Measurements from ENCODE around the gene NKIRAS1.

Gene NKIRAS1

GRCh38 chr3:23916886-23917678 is at the start of gene NKIRAS1, which contains the start of gene RPL15:
NKIRAS1 (minus strand) TSS chr3:23916990; CDS start chr3:23910904, 6,086 bp downstream.
RPL15 (plus strand) TSS chr3:23917132; CDS start chr3:23917860, 728 bp downstream.
- peak; percentile 94 for DNase-seq

GRCh38 chr3:23966328-23966727 is 49.5 kb upstream of the NKIRAS1 start:
- no peak for DNase-seq

GRCh38 chr3:23964537-23965235 is 47.9 kb upstream of the NKIRAS1 start:
- DNase-seq: no peak

GRCh38 chr3:23961913-23962312 is 45.1 kb upstream of the NKIRAS1 start:
- DNase-seq: no peak

GRCh38 chr3:23961066-23961465 is 44.3 kb upstream of the NKIRAS1 start:
- DNase-seq: no peak

GRCh38 chr3:23960649-23961048 is 43.9 kb upstream of the NKIRAS1 start:
- DNase-seq: no peak

- no peak for DNase-seq
Observed at GRCh38 chr3:23959135-23959900, 42.5 kb upstream of the NKIRAS1 start.

GRCh38 chr3:23956701-23957100 is 39.9 kb upstream of the NKIRAS1 start:
- DNase-seq: no peak

GRCh38 chr3:23954144-23954543 is 37.4 kb upstream of the NKIRAS1 start:
- no peak for DNase-seq

GRCh38 chr3:23953523-23953922 is 36.7 kb upstream of the NKIRAS1 start:
- no peak for DNase-seq

- DNase-seq: no peak
Observed at GRCh38 chr3:23952646-23953045, 35.9 kb upstream of the NKIRAS1 start.

- DNase-seq: no peak
Observed at GRCh38 chr3:23950293-23950692, 33.5 kb upstream of the NKIRAS1 start.

- no peak for DNase-seq
Observed at GRCh38 chr3:23949784-23950183, 33.0 kb upstream of the NKIRAS1 start.

GRCh38 chr3:23948761-23949160 is 32.0 kb upstream of the NKIRAS1 start:
- no peak for DNase-seq

GRCh38 chr3:23945913-23946687 is 29.3 kb upstream of the NKIRAS1 start:
- DNase-seq: peak; percentile 95

- DNase-seq: no peak
Observed at GRCh38 chr3:23945663-23945912, 28.8 kb upstream of the NKIRAS1 start.

GRCh38 chr3:23944861-23945662 is 28.3 kb upstream of the NKIRAS1 start, which contains the start of gene NR1D2:
NR1D2 (plus strand) TSS chr3:23945286; CDS start chr3:23945579, 293 bp downstream.
- DNase-seq: peak; percentile 83

GRCh38 chr3:23944007-23944783 is 27.4 kb upstream of the NKIRAS1 start:
- DNase-seq: no peak

- DNase-seq: no peak
Observed at GRCh38 chr3:23942546-23942945, 25.8 kb upstream of the NKIRAS1 start.

- no peak for DNase-seq
Observed at GRCh38 chr3:23941440-23941839, 24.6 kb upstream of the NKIRAS1 start.

GRCh38 chr3:23940775-23941174 is 24.0 kb upstream of the NKIRAS1 start:
- no peak for DNase-seq
